DMS114 treated with DMSO at 0.1 percent for 48 hours (cell line): Measurements from ENCODE around the gene KRTAP10-8.
"Not testable (repeated sequence)": the region's sequence is repeated elsewhere in the genome, so short reads cannot be mapped to it uniquely, and the experiment has no call there.

Experiments
- DNase-seq: peaks from one replicate; lab custom pipeline; 2025; ENCODE audit not compliant: unreplicated experiment; lab: John Stamatoyannopoulos, UW

The KRTAP10-8 gene

GRCh38 chr21:44643741-44644310 lies 31.9 kb downstream of the KRTAP10-8 start:
- no peak for DNase-seq

GRCh38 chr21:44644878-44645277 lies 33.0 kb downstream of the KRTAP10-8 start:
- DNase-seq = no peak

- DNase-seq = not testable (repeated sequence)
These were observed 34.7 kb downstream of the KRTAP10-8 start, which contains the start of gene KRTAP10-11 for GRCh38 chr21:44646366-44647221. TSS of gene KRTAP10-11 (plus strand) at chr21:44646414. CDS start at chr21:44646459, 45 bp downstream.

- DNase-seq = no peak
These were observed 35.3 kb downstream of the KRTAP10-8 start for GRCh38 chr21:44647222-44647552.

- DNase-seq = no peak
These were observed 36.9 kb downstream of the KRTAP10-8 start for GRCh38 chr21:44648557-44649311.

- DNase-seq = no peak
These were observed 37.7 kb downstream of the KRTAP10-8 start for GRCh38 chr21:44649521-44650100.

GRCh38 chr21:44650265-44650972 lies 38.5 kb downstream of the KRTAP10-8 start:
- no peak for DNase-seq

- no peak for DNase-seq
These were observed 39.2 kb downstream of the KRTAP10-8 start for GRCh38 chr21:44650973-44651675.

- DNase-seq = no peak
These were observed 41.2 kb downstream of the KRTAP10-8 start for GRCh38 chr21:44653123-44653522.

GRCh38 chr21:44653656-44654575 lies 42.0 kb downstream of the KRTAP10-8 start:
- no peak for DNase-seq

GRCh38 chr21:44654576-44655175 lies 42.8 kb downstream of the KRTAP10-8 start, which contains the start of gene KRTAP12-4:
TSS of gene KRTAP12-4 (minus strand) at chr21:44654659. CDS start at chr21:44654614, 45 bp downstream.
- no peak for DNase-seq

- no peak for DNase-seq
These were observed 45.0 kb downstream of the KRTAP10-8 start for GRCh38 chr21:44656868-44657267.

- DNase-seq = no peak
These were observed 46.0 kb downstream of the KRTAP10-8 start, which contains the start of gene KRTAP12-3 for GRCh38 chr21:44657635-44658540. TSS of gene KRTAP12-3 (plus strand) at chr21:44657932. CDS start at chr21:44657980, 48 bp downstream.

- no peak for DNase-seq
These were observed 46.6 kb downstream of the KRTAP10-8 start for GRCh38 chr21:44658541-44658910.

GRCh38 chr21:44658913-44659595 lies 47.2 kb downstream of the KRTAP10-8 start:
- DNase-seq = no peak

- DNase-seq = not testable (repeated sequence)
These were observed 49.7 kb downstream of the KRTAP10-8 start for GRCh38 chr21:44661567-44661966.
